ENCODE data around the gene KRTAP13-2. TPM values are rescaled to one million over a fixed set of nuclear protein-coding genes. Genes with fewer than 3 reads are reported as not detected.

The KRTAP13-2 gene
- polyA plus RNA-seq, 1 of the 3 experiments (the other 2 are of a cell fraction), result not detected

DNA sequence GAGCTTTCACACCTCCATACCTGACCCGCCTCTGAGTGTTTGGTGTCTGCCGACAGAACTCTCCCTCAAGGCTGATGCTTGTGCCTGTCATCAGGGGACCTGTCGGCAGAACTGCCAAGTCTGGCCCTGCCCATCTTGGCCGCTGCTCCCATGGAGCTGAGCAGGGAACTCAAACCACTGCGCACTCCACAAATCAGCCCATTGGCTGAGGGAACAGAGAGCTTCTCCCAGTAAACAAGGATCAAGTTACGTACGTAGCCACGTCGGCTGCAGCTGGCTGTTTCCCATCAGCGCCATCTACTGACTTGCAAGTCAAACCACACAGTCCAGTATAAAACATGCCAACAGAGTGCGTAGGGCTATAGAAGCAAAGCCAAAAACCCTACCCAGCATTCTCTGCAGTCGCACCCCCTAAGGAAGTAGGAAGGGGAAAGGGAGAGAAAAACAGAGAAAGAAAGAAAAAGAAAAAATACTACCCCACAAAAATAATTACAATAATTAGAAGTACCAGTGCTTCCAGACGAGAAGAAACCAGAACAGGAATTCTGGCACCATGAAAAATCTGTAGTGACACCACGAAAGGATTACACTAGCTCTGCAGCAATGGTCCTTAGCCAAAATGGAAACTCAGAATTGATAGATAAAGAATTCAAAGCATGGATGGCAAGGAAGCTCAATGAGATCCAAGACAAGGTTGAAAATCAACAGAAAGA is 36.9 kb upstream of the KRTAP13-2 start:
- peak; percentile 49 for DNase-seq
- H3F3A ChIP-seq (replicated peaks; ENCODE audit: insufficient read depth), result no peaks in the 10 kb centered on the region
- no peaks in the 10 kb centered on the region for H3K79me2 ChIP-seq (ENCODE audit: insufficient read depth)
- H3K9ac ChIP-seq, result no peak overlapping the region
- H3K9me2 ChIP-seq, result no peaks in the 10 kb centered on the region
- H3K4me3 ChIP-seq (ENCODE audit: low read depth in 2 of 2, low read length in 1 of 2), result peak overlapping the region; percentile 21 to 38
- no peaks in the 10 kb centered on the region for H3K27me3 ChIP-seq (ENCODE audit: insufficient read depth)
- H2AFZ ChIP-seq (ENCODE audit: low read depth), result peak overlapping the region; percentile 85; the same call in 1 of the 2 replicates
- H3K4me1 ChIP-seq (ENCODE audit: control insufficient read depth in 1 of 2, insufficient read depth in 2 of 2, low read depth in 1 of 2, low read length in 1 of 2), result peaks cover 0 to 5% of the 10 kb centered on the region in 2 experiments; a peak in 1 of 4 replicates
- H3K4me2 ChIP-seq, result peak overlapping the region; percentile 71
- ChIA-PET POLR2A (no interaction called here), CTCF (interaction anchor here (0.5 to 1.9 kb wide), 14 partner anchors 9 to 68 kb away, joined by 3 to 14 read pairs (median 4); partner anchors contain the start of gene KRTAP13-4)
- WGBS (ENCODE audit: low lambda C conversion rate), result 4% methylated on average over 14 of the region's 14 CpGs
- H3K9me3 ChIP-seq, result no peaks in the 10 kb centered on the region
- no peaks in the 10 kb centered on the region for H3K36me3 ChIP-seq (replicated peaks in 1 of 2; ENCODE audit: control insufficient read depth in 1 of 2, insufficient read depth in 2 of 2, low read length in 1 of 2)
- H4K20me1 ChIP-seq (ENCODE audit: insufficient read depth), result no peaks in the 10 kb centered on the region
- 0 out of 2 replicates have a peak, but pooled peaks have one; percentile 28 for TF ChIP-seq NRF1 (IDR thresholded peaks at IDR 0.05; ENCODE audit: low read depth, low read length)
- peak; percentile 32 for TF ChIP-seq SMC3 (IDR thresholded peaks at IDR 0.05; ENCODE audit: low read depth, low read length)
- TF ChIP-seq NFIC (IDR thresholded peaks at IDR 0.05; ENCODE audit: borderline replicate concordance), result peak; percentile 8; the same call in 1 of the 2 replicates
- peak; percentile 63 for TF ChIP-seq RAD21 (IDR thresholded peaks at IDR 0.05; ENCODE audit: low read length)
- TF ChIP-seq, protein P1, sequence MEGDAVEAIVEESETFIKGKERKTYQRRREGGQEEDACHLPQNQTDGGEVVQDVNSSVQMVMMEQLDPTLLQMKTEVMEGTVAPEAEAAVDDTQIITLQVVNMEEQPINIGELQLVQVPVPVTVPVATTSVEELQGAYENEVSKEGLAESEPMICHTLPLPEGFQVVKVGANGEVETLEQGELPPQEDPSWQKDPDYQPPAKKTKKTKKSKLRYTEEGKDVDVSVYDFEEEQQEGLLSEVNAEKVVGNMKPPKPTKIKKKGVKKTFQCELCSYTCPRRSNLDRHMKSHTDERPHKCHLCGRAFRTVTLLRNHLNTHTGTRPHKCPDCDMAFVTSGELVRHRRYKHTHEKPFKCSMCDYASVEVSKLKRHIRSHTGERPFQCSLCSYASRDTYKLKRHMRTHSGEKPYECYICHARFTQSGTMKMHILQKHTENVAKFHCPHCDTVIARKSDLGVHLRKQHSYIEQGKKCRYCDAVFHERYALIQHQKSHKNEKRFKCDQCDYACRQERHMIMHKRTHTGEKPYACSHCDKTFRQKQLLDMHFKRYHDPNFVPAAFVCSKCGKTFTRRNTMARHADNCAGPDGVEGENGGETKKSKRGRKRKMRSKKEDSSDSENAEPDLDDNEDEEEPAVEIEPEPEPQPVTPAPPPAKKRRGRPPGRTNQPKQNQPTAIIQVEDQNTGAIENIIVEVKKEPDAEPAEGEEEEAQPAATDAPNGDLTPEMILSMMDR (IDR thresholded peaks at IDR 0.05), result peak; percentile 70
- TF ChIP-seq RFX5 (IDR thresholded peaks at IDR 0.05; ENCODE audit: low read length), result peak; percentile 60; the same call in 1 of the 2 replicates
- no peak for TF ChIP-seq MXI1 (IDR thresholded peaks at IDR 0.05; ENCODE audit: low read depth, low read length)
- no peak for TF ChIP-seq RXRA (IDR thresholded peaks at IDR 0.05; ENCODE audit: borderline replicate concordance, low read depth)
- no peak for TF ChIP-seq GABPA (IDR thresholded peaks at IDR 0.05; ENCODE audit: low read depth)
- TF ChIP-seq, protein P2, sequence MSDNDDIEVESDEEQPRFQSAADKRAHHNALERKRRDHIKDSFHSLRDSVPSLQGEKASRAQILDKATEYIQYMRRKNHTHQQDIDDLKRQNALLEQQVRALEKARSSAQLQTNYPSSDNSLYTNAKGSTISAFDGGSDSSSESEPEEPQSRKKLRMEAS (IDR thresholded peaks at IDR 0.05; ENCODE audit: low read depth), result peak; percentile 39; the same call in 1 of the 2 replicates
- H3K27ac ChIP-seq (ENCODE audit: low read depth in 2 of 2, low read length in 1 of 2), result no peak overlapping the region

DNA sequence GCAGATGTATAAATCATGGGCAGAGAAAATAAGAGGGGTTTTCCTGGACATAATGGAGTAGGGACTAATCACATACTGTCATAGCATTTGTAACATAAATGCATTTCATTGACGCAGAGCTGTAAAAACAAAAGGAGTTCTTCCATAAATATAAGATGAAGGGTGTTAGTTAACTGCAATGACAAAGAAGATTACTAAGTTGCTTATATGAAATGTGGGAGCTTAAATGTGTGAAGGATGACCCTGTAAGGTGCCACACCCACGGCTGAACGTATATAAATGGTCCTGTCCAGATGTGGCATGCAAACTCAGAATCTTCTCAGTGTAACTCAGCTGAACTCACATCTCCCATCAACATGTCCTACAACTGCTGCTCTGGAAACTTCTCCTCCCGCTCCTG is 23.7 kb upstream of the KRTAP13-2 start, which contains the start of gene KRTAP13-1:
KRTAP13-1 (plus strand) TSS at position 301 of the 400 bp plus-strand sequence; CDS start at position 357, 56 bp downstream.
- H3F3A ChIP-seq (replicated peaks; ENCODE audit: insufficient read depth), result no peaks in the 10 kb centered on the region
- no peak within 1 kb of the TSS for H2AFZ ChIP-seq (ENCODE audit: low read depth)
- no peaks in the 10 kb centered on the region for H3K36me3 ChIP-seq (replicated peaks in 1 of 2; ENCODE audit: control insufficient read depth in 1 of 2, insufficient read depth in 2 of 2, low read length in 1 of 2)
- WGBS (ENCODE audit: low lambda C conversion rate), result 3% methylated on average over 4 of the region's 4 CpGs
- H4K20me1 ChIP-seq (ENCODE audit: insufficient read depth), result no peaks in the 10 kb centered on the region
- DNase-seq, result no peak
- H3K9ac ChIP-seq, result no peak within 1 kb of the TSS
- POLR2A ChIA-PET, result no interaction called here
- H3K27ac ChIP-seq (ENCODE audit: low read depth in 2 of 2, low read length in 1 of 2), result no peak within 1 kb of the TSS
- H3K79me2 ChIP-seq (ENCODE audit: insufficient read depth), result no peaks in the 10 kb centered on the region
- no peaks in the 10 kb centered on the region for H3K4me1 ChIP-seq (ENCODE audit: control insufficient read depth in 1 of 2, insufficient read depth in 2 of 2, low read depth in 1 of 2, low read length in 1 of 2)
- H3K9me2 ChIP-seq, result no peaks in the 10 kb centered on the region
- H3K27me3 ChIP-seq (ENCODE audit: insufficient read depth), result peaks cover 9% of the 10 kb centered on the region
- H3K4me2 ChIP-seq, result no peak within 1 kb of the TSS
- no peak within 1 kb of the TSS for H3K4me3 ChIP-seq (ENCODE audit: low read depth in 2 of 2, low read length in 1 of 2)
- no peaks in the 10 kb centered on the region for H3K9me3 ChIP-seq
- CTCF ChIA-PET, result no interaction called here
- TF ChIP-seq NFIC (IDR thresholded peaks at IDR 0.05; ENCODE audit: borderline replicate concordance) (no peak), NRF1 (IDR thresholded peaks at IDR 0.05; ENCODE audit: low read depth, low read length) (no peak), POLR2AphosphoS5 (IDR thresholded peaks at IDR 0.05; ENCODE audit: low read depth, low read length) (no peak), RXRA (IDR thresholded peaks at IDR 0.05; ENCODE audit: borderline replicate concordance, low read depth) (no peak), GATA2 (CRISPR knock-in tag; IDR thresholded peaks at IDR 0.05) (no peak), SIN3A (IDR thresholded peaks at IDR 0.05; ENCODE audit: borderline replicate concordance, low read depth, low read length) (no peak), FOSL2 (IDR thresholded peaks at IDR 0.05; ENCODE audit: borderline replicate concordance, low read depth) (no peak), MEF2A (IDR thresholded peaks at IDR 0.05; ENCODE audit: borderline replicate concordance, low read depth) (no peak)
- TF ChIP-seq, protein P3, sequence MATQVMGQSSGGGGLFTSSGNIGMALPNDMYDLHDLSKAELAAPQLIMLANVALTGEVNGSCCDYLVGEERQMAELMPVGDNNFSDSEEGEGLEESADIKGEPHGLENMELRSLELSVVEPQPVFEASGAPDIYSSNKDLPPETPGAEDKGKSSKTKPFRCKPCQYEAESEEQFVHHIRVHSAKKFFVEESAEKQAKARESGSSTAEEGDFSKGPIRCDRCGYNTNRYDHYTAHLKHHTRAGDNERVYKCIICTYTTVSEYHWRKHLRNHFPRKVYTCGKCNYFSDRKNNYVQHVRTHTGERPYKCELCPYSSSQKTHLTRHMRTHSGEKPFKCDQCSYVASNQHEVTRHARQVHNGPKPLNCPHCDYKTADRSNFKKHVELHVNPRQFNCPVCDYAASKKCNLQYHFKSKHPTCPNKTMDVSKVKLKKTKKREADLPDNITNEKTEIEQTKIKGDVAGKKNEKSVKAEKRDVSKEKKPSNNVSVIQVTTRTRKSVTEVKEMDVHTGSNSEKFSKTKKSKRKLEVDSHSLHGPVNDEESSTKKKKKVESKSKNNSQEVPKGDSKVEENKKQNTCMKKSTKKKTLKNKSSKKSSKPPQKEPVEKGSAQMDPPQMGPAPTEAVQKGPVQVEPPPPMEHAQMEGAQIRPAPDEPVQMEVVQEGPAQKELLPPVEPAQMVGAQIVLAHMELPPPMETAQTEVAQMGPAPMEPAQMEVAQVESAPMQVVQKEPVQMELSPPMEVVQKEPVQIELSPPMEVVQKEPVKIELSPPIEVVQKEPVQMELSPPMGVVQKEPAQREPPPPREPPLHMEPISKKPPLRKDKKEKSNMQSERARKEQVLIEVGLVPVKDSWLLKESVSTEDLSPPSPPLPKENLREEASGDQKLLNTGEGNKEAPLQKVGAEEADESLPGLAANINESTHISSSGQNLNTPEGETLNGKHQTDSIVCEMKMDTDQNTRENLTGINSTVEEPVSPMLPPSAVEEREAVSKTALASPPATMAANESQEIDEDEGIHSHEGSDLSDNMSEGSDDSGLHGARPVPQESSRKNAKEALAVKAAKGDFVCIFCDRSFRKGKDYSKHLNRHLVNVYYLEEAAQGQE (IDR thresholded peaks at IDR 0.05; ENCODE audit: low read depth, low read length), result no peak
- TF ChIP-seq, protein P4, sequence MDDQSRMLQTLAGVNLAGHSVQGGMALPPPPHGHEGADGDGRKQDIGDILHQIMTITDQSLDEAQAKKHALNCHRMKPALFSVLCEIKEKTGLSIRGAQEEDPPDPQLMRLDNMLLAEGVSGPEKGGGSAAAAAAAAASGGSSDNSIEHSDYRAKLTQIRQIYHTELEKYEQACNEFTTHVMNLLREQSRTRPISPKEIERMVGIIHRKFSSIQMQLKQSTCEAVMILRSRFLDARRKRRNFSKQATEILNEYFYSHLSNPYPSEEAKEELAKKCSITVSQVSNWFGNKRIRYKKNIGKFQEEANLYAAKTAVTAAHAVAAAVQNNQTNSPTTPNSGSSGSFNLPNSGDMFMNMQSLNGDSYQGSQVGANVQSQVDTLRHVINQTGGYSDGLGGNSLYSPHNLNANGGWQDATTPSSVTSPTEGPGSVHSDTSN (IDR thresholded peaks at IDR 0.05), result no peak
- TF ChIP-seq, protein P5, sequence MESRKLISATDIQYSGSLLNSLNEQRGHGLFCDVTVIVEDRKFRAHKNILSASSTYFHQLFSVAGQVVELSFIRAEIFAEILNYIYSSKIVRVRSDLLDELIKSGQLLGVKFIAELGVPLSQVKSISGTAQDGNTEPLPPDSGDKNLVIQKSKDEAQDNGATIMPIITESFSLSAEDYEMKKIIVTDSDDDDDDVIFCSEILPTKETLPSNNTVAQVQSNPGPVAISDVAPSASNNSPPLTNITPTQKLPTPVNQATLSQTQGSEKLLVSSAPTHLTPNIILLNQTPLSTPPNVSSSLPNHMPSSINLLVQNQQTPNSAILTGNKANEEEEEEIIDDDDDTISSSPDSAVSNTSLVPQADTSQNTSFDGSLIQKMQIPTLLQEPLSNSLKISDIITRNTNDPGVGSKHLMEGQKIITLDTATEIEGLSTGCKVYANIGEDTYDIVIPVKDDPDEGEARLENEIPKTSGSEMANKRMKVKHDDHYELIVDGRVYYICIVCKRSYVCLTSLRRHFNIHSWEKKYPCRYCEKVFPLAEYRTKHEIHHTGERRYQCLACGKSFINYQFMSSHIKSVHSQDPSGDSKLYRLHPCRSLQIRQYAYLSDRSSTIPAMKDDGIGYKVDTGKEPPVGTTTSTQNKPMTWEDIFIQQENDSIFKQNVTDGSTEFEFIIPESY (IDR thresholded peaks at IDR 0.05; ENCODE audit: borderline replicate concordance, low read depth), result no peak
